ENCODE measurements around the gene VILL. TPM values are rescaled to one million over a fixed set of nuclear protein-coding genes. Genes with fewer than 3 reads are reported as not detected.

The VILL gene
- total and polyA plus RNA-seq, 10 of the 15 experiments (the other 5 are each of a cell fraction or from before 2014, with no cell fraction given): 0.15 to 5.4 (median 2.1) TPM; not detected in 1

GRCh38 chr3:37997791-37998370, 7.3 kb downstream of the VILL start (continued):
- TF ChIP-seq CUX1 (IDR thresholded peaks at IDR 0.05; ENCODE audit: insufficient replicate concordance, low read depth, low read length) (no peak), SMAD1 (IDR thresholded peaks at IDR 0.05; ENCODE audit: low read depth, partially characterized antibody) (no peak), ZNF384 (IDR thresholded peaks at IDR 0.05; ENCODE audit: borderline replicate concordance, low read depth, low read length) (no peak), IRF5 (IDR thresholded peaks at IDR 0.05; ENCODE audit: borderline replicate concordance) (no peak)

- no TSS peak for BruUV-seq (replicated peaks)
- Histone ChIP-seq H3K4me1 (ENCODE audit: control insufficient read depth, insufficient read depth, low read length) (peaks cover 17% of the 10 kb centered on the region), H3K27ac (ENCODE audit: control insufficient read depth, insufficient read depth) (no peak overlapping the region), H3K9me3 (replicated peaks; ENCODE audit: control insufficient read depth, insufficient read depth, low read length) (no peaks in the 10 kb centered on the region), H3K36me3 (ENCODE audit: control insufficient read depth in 2 of 2, insufficient read depth in 2 of 2, low read length in 1 of 2) (peaks cover 0 to 3% of the 10 kb centered on the region in 2 experiments; a peak in 2 of 4 replicates), H3K4me3 (no peak overlapping the region), H4K20me1 (ENCODE audit: control insufficient read depth, insufficient read depth) (no peaks in the 10 kb centered on the region), H3K9ac (ENCODE audit: control insufficient read depth, insufficient read depth, low read length) (no peak overlapping the region), H2AFZ (ENCODE audit: control insufficient read depth, low read depth, low read length) (no peak overlapping the region), H3K79me2 (ENCODE audit: control insufficient read depth, insufficient read depth, low read length) (no peaks in the 10 kb centered on the region; the same call in 1 of the 2 replicates), H3K4me2 (ENCODE audit: control insufficient read depth, insufficient read depth) (no peak overlapping the region), H3K27me3 (replicated peaks in 1 of 2; ENCODE audit: control insufficient read depth in 2 of 2, insufficient read depth in 2 of 2, low read length in 1 of 2) (no peaks in the 10 kb centered on the region)
- DNase-seq (ENCODE audit: low read depth, low spot score): no peak
- POLR2A ChIA-PET: no interaction called here
- SMC1A ChIA-PET (ENCODE audit: uncharacterized antibody, unreplicated experiment): no interaction called here
- CTCF ChIA-PET: no interaction called here
- ATAC-seq: no peak
- in situ Hi-C loops (cut with MboI) (no loop called here), intact Hi-C loops (cut with micrococcal nuclease; ENCODE audit: unreplicated experiment) (no loop called here)
- WGBS (ENCODE audit: insufficient coverage, insufficient replicate concordance, low lambda C conversion rate, missing lambda C conversion rate): 85% methylated on average over 6 of the region's 6 CpGs
- RAD21 ChIA-PET (ENCODE audit: unreplicated experiment): no interaction called here
- FAIRE-seq: no peak
- TF ChIP-seq PKNOX1 (IDR thresholded peaks at IDR 0.05): no peak
- no peak for TF ChIP-seq ZNF274 (IDR thresholded peaks at IDR 0.05; ENCODE audit: insufficient read depth, insufficient read length)
- no peak for TF ChIP-seq SIX5 (IDR thresholded peaks at IDR 0.05; ENCODE audit: low read depth, low read length, severe bottlenecking)
- TF ChIP-seq NR2C1 (IDR thresholded peaks at IDR 0.05): no peak
- no peak for TF ChIP-seq HDAC6 (IDR thresholded peaks at IDR 0.05; ENCODE audit: unreplicated experiment)
- no peak for TF ChIP-seq SP1 (IDR thresholded peaks at IDR 0.05; ENCODE audit: low read depth, low read length)
- TF ChIP-seq NFIC (IDR thresholded peaks at IDR 0.05; ENCODE audit: low read depth, low read length): no peak
These were observed 9.2 kb downstream of the VILL start for GRCh38 chr3:37999836-38000235.
